ENCODE measurements around the gene CCDC112.
A peak's percentile ranks its signal among the peaks of the same experiment; 100 is the strongest.

Gene CCDC112

GRCh38 chr5:115313632-115314031 is 17.2 kb upstream of the CCDC112 start:
- no peak for DNase-seq

- DNase-seq = no peak
Measured at GRCh38 chr5:115313052-115313451, 16.6 kb upstream of the CCDC112 start.

GRCh38 chr5:115309751-115310370 is 13.4 kb upstream of the CCDC112 start:
- peak in 1 of 2 donors; percentile 66 for DNase-seq

GRCh38 chr5:115308815-115309214 is 12.4 kb upstream of the CCDC112 start:
- no peak for DNase-seq

GRCh38 chr5:115306011-115306536 is 9.6 kb upstream of the CCDC112 start:
- no peak for DNase-seq

- no peak for DNase-seq
Measured at GRCh38 chr5:115304496-115304895, 8.0 kb upstream of the CCDC112 start.

- DNase-seq = no peak
Measured at GRCh38 chr5:115298811-115299210, 2.4 kb upstream of the CCDC112 start.

- no peak for DNase-seq
Measured at GRCh38 chr5:115297031-115297430, 577 bp upstream of the CCDC112 start.

- no peak for DNase-seq
Measured at GRCh38 chr5:115295777-115296123, 704 bp downstream of the CCDC112 start.

GRCh38 chr5:115291397-115291796 is 5.1 kb downstream of the CCDC112 start:
- DNase-seq = no peak

- DNase-seq = no peak
Measured at GRCh38 chr5:115289104-115289503, 7.3 kb downstream of the CCDC112 start.

- DNase-seq = no peak
Measured at GRCh38 chr5:115284021-115284420, 12.4 kb downstream of the CCDC112 start.

GRCh38 chr5:115282131-115282530 is 14.3 kb downstream of the CCDC112 start:
- no peak for DNase-seq

- no peak for DNase-seq
Measured at GRCh38 chr5:115274584-115274983, 21.9 kb downstream of the CCDC112 start.

- no peak for DNase-seq
Measured at GRCh38 chr5:115272297-115272958, 24.0 kb downstream of the CCDC112 start.

GRCh38 chr5:115271295-115272050 is 25.0 kb downstream of the CCDC112 start:
- no peak for DNase-seq

GRCh38 chr5:115267617-115268016 is 28.8 kb downstream of the CCDC112 start:
- DNase-seq = no peak

- DNase-seq = no peak
Measured at GRCh38 chr5:115265220-115265619, 31.2 kb downstream of the CCDC112 start.

GRCh38 chr5:115264786-115265185 is 31.7 kb downstream of the CCDC112 start:
- DNase-seq = no peak

- no peak for DNase-seq
Measured at GRCh38 chr5:115263078-115263380, 33.4 kb downstream of the CCDC112 start.

GRCh38 chr5:115262321-115263077 is 34.0 kb downstream of the CCDC112 start, which contains the start of gene PGGT1B:
PGGT1B (minus strand) TSS chr5:115262877; CDS start chr5:115262851, 26 bp downstream.
- DNase-seq = peak; percentile 71 to 75

- DNase-seq = no peak
Measured at GRCh38 chr5:115262011-115262320, 34.5 kb downstream of the CCDC112 start.

GRCh38 chr5:115260248-115260647 is 36.2 kb downstream of the CCDC112 start:
- DNase-seq = no peak
